OCI-LY7 (cell line): ENCODE measurements around the gene CCDC102A.

ENCODE experiments used
- EZH2phosphoT487 ChIP-seq: fragments of 200-600 bp; sonication (generic); IDR thresholded peaks from 2 replicates; pipeline ENCODE4 v1.6.1; 2018; ENCODE audit warnings: low read depth, borderline replicate concordance, mild to moderate bottlenecking, mixed run types, antibody characterized with exemption, low read length, moderate library complexity, mixed read lengths
- TF ChIP-seq, protein P1 (sequence below): fragments of 200-600 bp; sonication (generic); conservative IDR thresholded peaks from 2 replicates; pipeline ENCODE4 v1.5.1; 2014; ENCODE audit warnings: mild to moderate bottlenecking, antibody characterized with exemption, low read length, moderate library complexity, mixed read lengths

DNA sequence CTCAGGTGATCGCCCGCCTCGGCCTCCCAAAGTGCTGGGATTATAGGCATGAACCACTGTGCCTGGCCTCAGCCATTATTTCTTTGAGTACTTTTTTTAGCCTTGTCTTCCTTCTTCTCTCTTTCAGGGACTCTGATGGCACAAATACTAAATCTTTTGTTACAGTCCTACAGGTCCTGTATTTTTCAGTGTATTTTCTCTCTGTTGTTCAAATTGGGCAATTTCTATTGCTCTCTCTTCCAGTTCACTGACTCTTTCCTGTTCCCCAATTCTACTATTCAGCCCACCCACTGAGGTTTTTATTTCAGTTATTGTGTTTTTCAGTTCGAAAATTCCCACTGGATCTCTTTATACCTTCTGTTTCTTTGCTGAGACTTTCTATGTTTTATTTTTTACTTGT, 42.6 kb downstream of the CCDC102A start:
- TF ChIP-seq, protein P1, sequence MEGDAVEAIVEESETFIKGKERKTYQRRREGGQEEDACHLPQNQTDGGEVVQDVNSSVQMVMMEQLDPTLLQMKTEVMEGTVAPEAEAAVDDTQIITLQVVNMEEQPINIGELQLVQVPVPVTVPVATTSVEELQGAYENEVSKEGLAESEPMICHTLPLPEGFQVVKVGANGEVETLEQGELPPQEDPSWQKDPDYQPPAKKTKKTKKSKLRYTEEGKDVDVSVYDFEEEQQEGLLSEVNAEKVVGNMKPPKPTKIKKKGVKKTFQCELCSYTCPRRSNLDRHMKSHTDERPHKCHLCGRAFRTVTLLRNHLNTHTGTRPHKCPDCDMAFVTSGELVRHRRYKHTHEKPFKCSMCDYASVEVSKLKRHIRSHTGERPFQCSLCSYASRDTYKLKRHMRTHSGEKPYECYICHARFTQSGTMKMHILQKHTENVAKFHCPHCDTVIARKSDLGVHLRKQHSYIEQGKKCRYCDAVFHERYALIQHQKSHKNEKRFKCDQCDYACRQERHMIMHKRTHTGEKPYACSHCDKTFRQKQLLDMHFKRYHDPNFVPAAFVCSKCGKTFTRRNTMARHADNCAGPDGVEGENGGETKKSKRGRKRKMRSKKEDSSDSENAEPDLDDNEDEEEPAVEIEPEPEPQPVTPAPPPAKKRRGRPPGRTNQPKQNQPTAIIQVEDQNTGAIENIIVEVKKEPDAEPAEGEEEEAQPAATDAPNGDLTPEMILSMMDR: no peak
- TF ChIP-seq EZH2phosphoT487: no peak
